GM23338 (cell line): Measurements from ENCODE around the gene PSMA7. TPM values are rescaled to one million over a fixed set of nuclear protein-coding genes. Genes with fewer than 3 reads are reported as not detected.
A peak's percentile ranks its signal among the peaks of the same experiment; 100 is the strongest.

Experiments used
- ATAC-seq: fragments of 200-7000 bp; cut with Tn5 transposase; 3 replicates; pipeline ENCODE4 v1.9.1; 2020
- DNase-seq: peaks from one replicate; pipeline ENCODE4 v3.0.0-alpha.2; 2015; ENCODE audit warnings: low spot score
- H2AFZ ChIP-seq: fragments of 200-600 bp; sonication (generic); 2 replicates; pipeline ENCODE4 v1.8.0; 2016; ENCODE audit warnings: antibody characterized with exemption, mild to moderate bottlenecking, moderate library complexity
- H3F3A ChIP-seq: fragments of 200-600 bp; sonication (generic); replicated peaks from 2 replicates; pipeline ENCODE4 v1.8.0; 2017; ENCODE audit warnings: antibody characterized with exemption, mixed run types, low read depth
- H3K27ac ChIP-seq: fragments of 200-600 bp; sonication (generic); 2 replicates; pipeline ENCODE4 v1.6.1; 2016; ENCODE audit warnings: low read depth
- H3K27me3 ChIP-seq: fragments of 200-600 bp; sonication (generic); 2 replicates; pipeline ENCODE4 v1.8.0; 2016; ENCODE audit warnings: mild to moderate bottlenecking, mixed run types, moderate library complexity; ENCODE audit not compliant: insufficient read depth
- H3K36me3 ChIP-seq: fragments of 200-600 bp; sonication (generic); 2 replicates; pipeline ENCODE4 v1.8.0; 2016; ENCODE audit warnings: mild to moderate bottlenecking; ENCODE audit not compliant: insufficient read depth
- H3K4me1 ChIP-seq: fragments of 200-600 bp; sonication (generic); 2 replicates; pipeline ENCODE4 v1.8.0; 2016; ENCODE audit warnings: mild to moderate bottlenecking, moderate library complexity; ENCODE audit not compliant: insufficient read depth
- H3K4me2 ChIP-seq: fragments of 200-600 bp; sonication (generic); 2 replicates; pipeline ENCODE4 v1.7.1; 2017; ENCODE audit warnings: mixed run types
- H3K4me3 ChIP-seq: fragments of 200-600 bp; sonication (generic); 2 replicates; pipeline ENCODE4 v1.6.1; 2016; ENCODE audit warnings: mixed run types
- H3K79me2 ChIP-seq: fragments of 200-600 bp; sonication (generic); replicated peaks from 2 replicates; pipeline ENCODE4 v1.8.0; 2017; ENCODE audit warnings: mild to moderate bottlenecking; ENCODE audit not compliant: insufficient read depth
- H3K9me2 ChIP-seq: fragments of 200-600 bp; sonication (generic); 2 replicates; pipeline ENCODE4 v1.8.0; 2017; ENCODE audit not compliant: insufficient read depth
- H4K20me1 ChIP-seq: fragments of 200-600 bp; sonication (generic); replicated peaks from 2 replicates; pipeline ENCODE4 v1.8.0; 2017; ENCODE audit warnings: mild to moderate bottlenecking; ENCODE audit not compliant: insufficient read depth
- H3K27ac Mint-ChIP-seq: 2 replicates; pipeline ENCODE4 v1.8.0; 2020; ENCODE audit warnings: inconsistent platforms, mild to moderate bottlenecking, moderate library complexity, mixed read lengths
- H3K27me3 Mint-ChIP-seq: 3 replicates; pipeline ENCODE4 v1.8.0; 2022; ENCODE audit warnings: low read depth, mild to moderate bottlenecking, moderate library complexity, mixed read lengths, inconsistent platforms; ENCODE audit not compliant: insufficient read depth, poor library complexity
- H3K36me3 Mint-ChIP-seq: 3 replicates; pipeline ENCODE4 v1.8.0; 2021; ENCODE audit warnings: low read depth, mild to moderate bottlenecking, inconsistent platforms, moderate library complexity, mixed read lengths
- H3K4me1 Mint-ChIP-seq: 3 replicates; pipeline ENCODE4 v1.8.0; 2020; ENCODE audit warnings: mild to moderate bottlenecking, inconsistent platforms, mixed read lengths
- H3K4me3 Mint-ChIP-seq: 3 replicates; pipeline ENCODE4 v1.8.0; 2021; ENCODE audit warnings: moderate library complexity, mild to moderate bottlenecking, inconsistent platforms, mixed read lengths
- H3K9me3 Mint-ChIP-seq: 3 replicates; pipeline ENCODE4 v1.8.0; 2020; ENCODE audit warnings: moderate library complexity, mild to moderate bottlenecking, inconsistent platforms, mixed read lengths
- CTCF ChIP-seq, 2 experiments: fragments of 200-600 bp in 1 of 2; sonication (generic) in 1 of 2; conservative IDR thresholded peaks; 2 replicates each; pipeline versions ENCODE4 v1.5.1 to v1.6.1; 2016 to 2017; ENCODE audit warnings: antibody characterized with exemption in 2 of 2, low read depth in 2 of 2, mild to moderate bottlenecking in 2 of 2, moderate library complexity in 1 of 2
- ETS1 ChIP-seq: IDR thresholded peaks from 2 replicates; pipeline ENCODE4 v1.6.1; 2016; ENCODE audit warnings: antibody characterized with exemption
- EZH2phosphoT487 ChIP-seq: fragments of 200-600 bp; sonication (generic); IDR thresholded peaks from one replicate; pipeline ENCODE4 v1.8.1; 2018; ENCODE audit warnings: antibody characterized with exemption; ENCODE audit not compliant: unreplicated experiment
- JUNB ChIP-seq: IDR thresholded peaks from one replicate; pipeline ENCODE4 v1.6.1; 2016; ENCODE audit warnings: antibody characterized with exemption; ENCODE audit not compliant: unreplicated experiment
- NANOG ChIP-seq: IDR thresholded peaks from 2 replicates; pipeline ENCODE4 v1.6.1; 2016; ENCODE audit warnings: antibody characterized with exemption, borderline replicate concordance
- POLR2AphosphoS5 ChIP-seq: IDR thresholded peaks from 2 replicates; pipeline ENCODE4 v1.6.1; 2016; ENCODE audit warnings: antibody characterized with exemption, low read depth
- REST ChIP-seq: IDR thresholded peaks from one replicate; pipeline ENCODE4 v1.6.1; 2018; ENCODE audit warnings: antibody characterized with exemption; ENCODE audit not compliant: unreplicated experiment
- ZNF462 ChIP-seq: fragments of 250-450 bp; sonication (Bioruptor Pico); IDR thresholded peaks from 2 replicates; pipeline ENCODE4 v1.5.0; 2020; ENCODE audit warnings: mild to moderate bottlenecking, moderate library complexity
- polyA plus RNA-seq: library from polyadenylated mRNA; unstranded; fragments of >200 nt; fragmentation: Nextera tagmentation; extraction: Ambion mirVana; gene quantifications from 2 replicates; pipeline ENCODE4 v1.2.1, GENCODE V29; 2016
- total RNA-seq: library from RNA; depleted of rRNA; stranded (reverse); fragments of >200 nt; shearing (Covaris generic); gene quantifications from 2 replicates; pipeline ENCODE4 v1.2.3, GENCODE V29; 2014

The PSMA7 gene
- total and polyA plus RNA-seq, 2 experiments from 2014 or later, result 357 to 628 TPM

GRCh38 chr20:62151225-62151624 lies 8.0 kb upstream of the PSMA7 start (continued):
- no peak for TF ChIP-seq ZNF462

GRCh38 chr20:62150310-62150575 lies 7.0 kb upstream of the PSMA7 start:
- peaks cover 14% of the 10 kb centered on the region for H3K4me1 ChIP-seq
- no peaks in the 10 kb centered on the region; the same call in 1 of the 2 replicates for H3K36me3 ChIP-seq
- peaks cover 96% of the 10 kb centered on the region for H3K79me2 ChIP-seq
- H4K20me1 ChIP-seq, result peaks cover 35% of the 10 kb centered on the region
- no peaks in the 10 kb centered on the region for H3K27me3 ChIP-seq
- peak overlapping the region; percentile 27; the same call in 1 of the 3 replicates for H3K4me3 Mint-ChIP-seq
- 0 out of 2 replicates have a peak, but pooled peaks cover 7% of the 10 kb centered on the region for H3F3A ChIP-seq
- peaks cover 7% of the 10 kb centered on the region; the same call in 2 of the 3 replicates for H3K9me3 Mint-ChIP-seq
- no peak overlapping the region for H3K27ac Mint-ChIP-seq
- H3K4me2 ChIP-seq, result no peak overlapping the region
- H3K9me2 ChIP-seq, result no peaks in the 10 kb centered on the region
- TF ChIP-seq POLR2AphosphoS5 (no peak), EZH2phosphoT487 (no peak), REST (no peak), NANOG (no peak), JUNB (no peak), CTCF (conservative IDR thresholded peaks at IDR 0.05; ENCODE audit: low read depth in 2 of 2) (no peak), ETS1 (no peak)
- ATAC-seq (no peak), DNase-seq (no peak)
- peaks cover 23% of the 10 kb centered on the region for H3K27me3 Mint-ChIP-seq
- 0 out of 2 replicates have a peak overlapping the region, but pooled peaks have one; percentile 3 for H3K27ac ChIP-seq
- H3K36me3 Mint-ChIP-seq, result peaks cover 49% of the 10 kb centered on the region
- H3K4me3 ChIP-seq, result no peak overlapping the region
- peaks cover 55% of the 10 kb centered on the region for H3K4me1 Mint-ChIP-seq
- H2AFZ ChIP-seq, result no peak overlapping the region
